Fibroblast of mammary gland (primary cell): ENCODE results near the gene IRX4.

ENCODE experiments used
- DNase-seq: peaks from one replicate; pipeline ENCODE4 v3.0.0-alpha.2; 2010; ENCODE audit warnings: low read depth
- H3K4me3 ChIP-seq: 2 replicates; pipeline ENCODE4 v1.5.1; 2011; ENCODE audit warnings: low read depth, mild to moderate bottlenecking, low read length, moderate library complexity; ENCODE audit not compliant: control insufficient read depth
- CTCF ChIP-seq: conservative IDR thresholded peaks from 2 replicates; pipeline ENCODE4 v1.5.1; 2011; ENCODE audit warnings: low read depth, low read length, inconsistent platforms; ENCODE audit not compliant: control insufficient read depth, insufficient read depth

The IRX4 gene

GRCh38 chr5:1882337-1883119, at the start of gene IRX4:
TSS of gene IRX4 (minus strand) at chr5:1882925. CDS start at chr5:1882647, 278 bp downstream.
- no peak within 1 kb of the TSS for H3K4me3 ChIP-seq

GRCh38 chr5:1931604-1932231, 49.0 kb upstream of the IRX4 start:
- no peak overlapping the region for H3K4me3 ChIP-seq
- no peak for TF ChIP-seq CTCF
- DNase-seq: no peak

More at GRCh38 chr5:1882337-1883119, at the start of gene IRX4:
- no peak for TF ChIP-seq CTCF
- peak; percentile 32 for DNase-seq

GRCh38 chr5:1930880-1931603, 48.3 kb upstream of the IRX4 start:
- H3K4me3 ChIP-seq: no peak overlapping the region
- no peak for TF ChIP-seq CTCF
- no peak for DNase-seq

GRCh38 chr5:1930501-1930879, 47.8 kb upstream of the IRX4 start:
- no peak for TF ChIP-seq CTCF
- DNase-seq: no peak
- no peak overlapping the region for H3K4me3 ChIP-seq

- DNase-seq: no peak
- no peak overlapping the region for H3K4me3 ChIP-seq
- no peak for TF ChIP-seq CTCF
Observed at GRCh38 chr5:1929108-1929991, 46.6 kb upstream of the IRX4 start.
